Measurements from ENCODE around the gene CLIC5. TPM values are rescaled to one million over a fixed set of nuclear protein-coding genes. Genes with fewer than 3 reads are reported as not detected.

The CLIC5 gene
- total RNA-seq, 4 donors from 2014 or later = under 0.01 to 5.1 (median 1.5) TPM

- Histone ChIP-seq H3K27ac (no peak overlapping the region), H3K4me1 (peaks cover 0 to 4% of the 10 kb centered on the region in 2 donors), H3K4me3 (no peak overlapping the region), H3K9me3 (no peaks in the 10 kb centered on the region), H3K27me3 (no peaks in the 10 kb centered on the region), H3K36me3 (no peaks in the 10 kb centered on the region)
- intact Hi-C loops (cut with DNase I; ENCODE audit: low total_unique reads) = no loop called here
- TF ChIP-seq POLR2A (IDR thresholded peaks at IDR 0.05) = no peak
- TF ChIP-seq CTCF (IDR thresholded peaks at IDR 0.05) = no peak
- no peak for DNase-seq
Measured at GRCh38 chr6:45947807-45948206, 67.9 kb downstream of the CLIC5 start.

GRCh38 chr6:45946887-45947286 is 68.8 kb downstream of the CLIC5 start:
- H3K36me3 ChIP-seq = no peaks in the 10 kb centered on the region
- no peak overlapping the region for H3K27ac ChIP-seq
- no peaks in the 10 kb centered on the region for H3K9me3 ChIP-seq
- H3K4me1 ChIP-seq = peaks cover 0 to 4% of the 10 kb centered on the region in 2 donors
- intact Hi-C loops (cut with DNase I; ENCODE audit: low total_unique reads) = no loop called here
- TF ChIP-seq CTCF (IDR thresholded peaks at IDR 0.05) (no peak), POLR2A (IDR thresholded peaks at IDR 0.05) (no peak)
- no peak for DNase-seq
- no peak overlapping the region for H3K4me3 ChIP-seq
- no peaks in the 10 kb centered on the region for H3K27me3 ChIP-seq

- no peaks in the 10 kb centered on the region for H3K36me3 ChIP-seq
- intact Hi-C loops (cut with DNase I; ENCODE audit: low total_unique reads) = no loop called here
- H3K4me1 ChIP-seq = peaks cover 0 to 4% of the 10 kb centered on the region in 2 donors
- no peak overlapping the region for H3K4me3 ChIP-seq
- no peaks in the 10 kb centered on the region for H3K27me3 ChIP-seq
- H3K9me3 ChIP-seq = no peaks in the 10 kb centered on the region
- TF ChIP-seq POLR2A (IDR thresholded peaks at IDR 0.05) = no peak
- peak in 3 of 4 experiments; percentile 14 to 25 (median 20) for TF ChIP-seq CTCF (IDR thresholded peaks at IDR 0.05)
- H3K27ac ChIP-seq = no peak overlapping the region
- DNase-seq = peak; percentile 20 to 41
Measured at GRCh38 chr6:45946352-45946751, 69.3 kb downstream of the CLIC5 start.

- Histone ChIP-seq H3K4me3 (no peak overlapping the region), H3K4me1 (peaks cover 0 to 4% of the 10 kb centered on the region in 2 donors), H3K36me3 (no peaks in the 10 kb centered on the region), H3K27me3 (no peaks in the 10 kb centered on the region), H3K27ac (no peak overlapping the region), H3K9me3 (no peaks in the 10 kb centered on the region)
- no peak for TF ChIP-seq POLR2A (IDR thresholded peaks at IDR 0.05)
- no peak for TF ChIP-seq CTCF (IDR thresholded peaks at IDR 0.05)
- intact Hi-C loops (cut with DNase I; ENCODE audit: low total_unique reads) = no loop called here
- DNase-seq = no peak
Measured at GRCh38 chr6:45942953-45943352, 72.7 kb downstream of the CLIC5 start.

- intact Hi-C loops (cut with DNase I; ENCODE audit: low total_unique reads) = loop anchor here (5.0 kb wide), 1 partner anchor 1472 kb away; no protein-coding TSS in a partner anchor
- Histone ChIP-seq H3K27ac (no peak overlapping the region), H3K27me3 (no peaks in the 10 kb centered on the region), H3K4me3 (no peak overlapping the region), H3K4me1 (no peaks in the 10 kb centered on the region), H3K9me3 (no peaks in the 10 kb centered on the region), H3K36me3 (no peaks in the 10 kb centered on the region)
- TF ChIP-seq CTCF (IDR thresholded peaks at IDR 0.05) = no peak
- DNase-seq = no peak
Measured at GRCh38 chr6:45933855-45934254, 81.8 kb downstream of the CLIC5 start.
